ENCODE results near the gene MCL1. TPM values are rescaled to one million over a fixed set of nuclear protein-coding genes. Genes with fewer than 3 reads are reported as not detected.
"Not testable (repeated sequence)": the region's sequence is repeated elsewhere in the genome, so short reads cannot be mapped to it uniquely, and the experiment has no call there.

Gene MCL1
- total RNA-seq = 85.9 TPM
- long read RNA-seq, transcript MCL1-202 (3 exons, 3,932 nt) = major isoform, 103 of 114 reads
- long read RNA-seq, partial matches to known transcripts = 2 of 114 reads
- long read RNA-seq, other reads (novel, unspliced or antisense) = 6 of 114 reads

- intact Hi-C loops (cut with DNase I) = no loop called here
- ATAC-seq (ENCODE audit: poor library complexity) = peak; percentile 91
- peak; percentile 97 for DNase-seq
These were observed at the start of gene MCL1 for GRCh38 chr1:150579110-150579944. MCL1 (minus strand) TSS chr1:150579610; CDS start chr1:150579530, 80 bp downstream.

- intact Hi-C loops (cut with DNase I) = no loop called here
- DNase-seq (no peak), ATAC-seq (ENCODE audit: poor library complexity) (no peak)
These were observed 49.3 kb upstream of the MCL1 start for GRCh38 chr1:150628766-150629114.

- no peak for DNase-seq
- intact Hi-C loops (cut with DNase I) = no loop called here
- ATAC-seq (ENCODE audit: poor library complexity) = no peak
These were observed 48.5 kb upstream of the MCL1 start for GRCh38 chr1:150627826-150628410.

- ATAC-seq (ENCODE audit: poor library complexity) (no peak), DNase-seq (no peak)
- intact Hi-C loops (cut with DNase I) = no loop called here
These were observed 46.7 kb upstream of the MCL1 start for GRCh38 chr1:150626150-150626549.

GRCh38 chr1:150624546-150624945 lies 45.1 kb upstream of the MCL1 start:
- ATAC-seq (ENCODE audit: poor library complexity); intact Hi-C loops (cut with DNase I); DNase-seq: not testable (repeated sequence)

- intact Hi-C loops (cut with DNase I); DNase-seq; ATAC-seq (ENCODE audit: poor library complexity): not testable (repeated sequence)
These were observed 44.7 kb upstream of the MCL1 start for GRCh38 chr1:150624134-150624533.

GRCh38 chr1:150622303-150622975 lies 43.0 kb upstream of the MCL1 start:
- ATAC-seq (ENCODE audit: poor library complexity) = peak; percentile 26
- intact Hi-C loops (cut with DNase I) = no loop called here
- peak; percentile 80 for DNase-seq

GRCh38 chr1:150621497-150622302 lies 42.3 kb upstream of the MCL1 start:
- ATAC-seq (ENCODE audit: poor library complexity) (peak; percentile 39), DNase-seq (no peak)
- intact Hi-C loops (cut with DNase I) = loop anchor here (2.0 kb wide), 1 partner anchor 61 kb away; no protein-coding TSS in a partner anchor

GRCh38 chr1:150620919-150621318 lies 41.5 kb upstream of the MCL1 start:
- no peak for DNase-seq
- intact Hi-C loops (cut with DNase I) = loop anchor here (2.0 kb wide), 1 partner anchor 60 kb away; no protein-coding TSS in a partner anchor
- ATAC-seq (ENCODE audit: poor library complexity) = no peak

GRCh38 chr1:150619576-150620509 lies 40.4 kb upstream of the MCL1 start:
- ATAC-seq (ENCODE audit: poor library complexity) (peak; percentile 81), DNase-seq (no peak)
- intact Hi-C loops (cut with DNase I) = loop anchor here (2.0 kb wide), 1 partner anchor 59 kb away; no protein-coding TSS in a partner anchor

GRCh38 chr1:150615346-150616201 lies 36.2 kb upstream of the MCL1 start:
- no peak for ATAC-seq (ENCODE audit: poor library complexity)
- intact Hi-C loops (cut with DNase I) = no loop called here
- DNase-seq = no peak

- intact Hi-C loops (cut with DNase I) = no loop called here
- no peak for DNase-seq
- peak; percentile 65 for ATAC-seq (ENCODE audit: poor library complexity)
These were observed 33.9 kb upstream of the MCL1 start for GRCh38 chr1:150613061-150613920.

GRCh38 chr1:150612014-150612345 lies 32.6 kb upstream of the MCL1 start:
- intact Hi-C loops (cut with DNase I) = no loop called here
- no peak for DNase-seq
- ATAC-seq (ENCODE audit: poor library complexity) = no peak

GRCh38 chr1:150610576-150610975 lies 31.2 kb upstream of the MCL1 start:
- no peak for ATAC-seq (ENCODE audit: poor library complexity)

GRCh38 chr1:150609732-150610131 lies 30.3 kb upstream of the MCL1 start:
- no peak for ATAC-seq (ENCODE audit: poor library complexity)
- intact Hi-C loops (cut with DNase I) = no loop called here
- no peak for DNase-seq

More at GRCh38 chr1:150610576-150610975, 31.2 kb upstream of the MCL1 start:
- intact Hi-C loops (cut with DNase I) = no loop called here
- no peak for DNase-seq

Data from Right ventricle myocardium superior (tissue), 1 donor.